Measurements from ENCODE around the gene PIAS1.
"Not testable (repeated sequence)": the region's sequence is repeated elsewhere in the genome, so short reads cannot be mapped to it uniquely, and the experiment has no call there.

PIAS1 gene

DNA sequence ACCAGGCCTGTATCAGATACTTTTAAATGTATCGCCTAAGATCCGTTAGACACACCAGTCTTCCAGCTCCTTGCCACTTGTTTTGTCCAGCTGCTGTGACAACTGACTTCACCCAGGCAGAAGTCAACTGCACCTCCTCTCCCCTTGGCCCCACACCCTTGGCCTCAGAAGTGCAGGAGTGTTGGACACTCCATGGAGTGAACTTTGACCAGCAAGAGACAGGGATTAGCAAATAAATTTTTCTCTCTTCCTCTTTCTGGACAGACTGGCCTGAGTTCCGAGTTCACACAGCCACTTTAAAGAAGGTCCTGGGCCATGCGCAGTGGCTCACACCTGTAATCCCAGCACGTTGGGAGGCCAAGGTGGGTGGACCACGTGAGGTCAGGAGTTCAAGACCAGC lies 178.3 kb downstream of the PIAS1 start:
- DNase-seq (ENCODE audit: low read depth in 2 of 2, low spot score in 1 of 2): no peak

DNA sequence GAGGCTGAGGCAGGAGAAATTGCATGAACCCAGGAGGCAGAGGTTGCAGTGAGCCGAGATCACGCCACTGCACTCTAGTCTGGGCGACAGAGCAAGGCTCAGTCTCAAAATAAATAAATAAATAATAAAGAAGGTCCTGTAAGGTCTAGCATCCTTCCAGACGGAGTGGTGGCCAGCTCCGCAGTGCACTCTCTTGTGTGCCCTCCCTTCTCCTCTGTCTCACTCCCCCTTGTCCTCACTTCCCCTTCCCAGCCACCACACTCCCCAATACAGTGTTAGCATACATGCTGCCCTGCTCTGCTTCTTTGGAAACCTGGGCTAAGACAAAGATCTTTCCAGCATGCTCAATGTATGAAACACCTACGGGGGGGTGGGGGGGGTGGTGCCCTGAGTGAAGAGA lies 178.8 kb downstream of the PIAS1 start:
- no peak for DNase-seq (ENCODE audit: low read depth in 2 of 2, low spot score in 1 of 2)

DNA sequence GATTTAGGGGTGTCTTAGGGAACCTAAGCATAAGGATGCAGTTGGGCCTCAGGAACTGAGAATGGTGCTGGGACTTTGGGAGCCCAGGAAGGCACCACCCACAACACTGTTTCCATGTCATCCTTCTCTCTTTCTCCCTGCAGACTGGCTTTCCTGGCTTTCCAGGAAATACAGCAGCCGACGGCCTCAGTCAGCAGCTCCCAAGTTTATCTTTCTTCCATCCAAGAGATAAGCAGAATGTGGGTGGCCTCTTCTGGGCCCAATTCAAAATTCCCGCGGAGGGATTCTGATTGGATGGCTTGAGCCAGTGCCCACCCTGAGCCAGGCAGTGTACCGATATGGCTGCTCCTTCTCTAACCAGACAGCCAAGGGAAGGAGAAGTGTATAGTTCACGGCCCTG lies 179.9 kb downstream of the PIAS1 start:
- DNase-seq (ENCODE audit: low read depth in 2 of 2, low spot score in 1 of 2): no peak

DNA sequence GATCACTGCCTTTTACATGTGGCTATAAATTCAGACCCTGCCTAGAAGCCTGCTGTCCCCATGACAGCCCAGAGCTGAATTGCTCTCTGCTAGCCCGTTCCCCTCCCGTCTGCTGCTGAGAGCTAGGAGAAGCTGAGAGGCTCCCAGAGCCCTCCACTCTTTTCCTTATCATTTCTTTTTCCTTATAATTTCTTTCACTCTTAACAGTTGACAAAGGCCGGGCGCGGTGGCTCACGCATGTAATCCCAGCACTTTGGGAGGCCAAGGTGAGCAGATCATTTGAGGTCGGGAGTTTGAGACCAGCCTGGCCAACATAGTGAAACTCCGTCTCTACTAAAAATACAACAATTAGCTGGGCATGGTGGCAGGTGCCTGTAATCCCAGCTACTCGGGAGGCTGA lies 180.4 kb downstream of the PIAS1 start:
- not testable (repeated sequence) for DNase-seq (ENCODE audit: low read depth in 2 of 2, low spot score in 1 of 2)

DNA sequence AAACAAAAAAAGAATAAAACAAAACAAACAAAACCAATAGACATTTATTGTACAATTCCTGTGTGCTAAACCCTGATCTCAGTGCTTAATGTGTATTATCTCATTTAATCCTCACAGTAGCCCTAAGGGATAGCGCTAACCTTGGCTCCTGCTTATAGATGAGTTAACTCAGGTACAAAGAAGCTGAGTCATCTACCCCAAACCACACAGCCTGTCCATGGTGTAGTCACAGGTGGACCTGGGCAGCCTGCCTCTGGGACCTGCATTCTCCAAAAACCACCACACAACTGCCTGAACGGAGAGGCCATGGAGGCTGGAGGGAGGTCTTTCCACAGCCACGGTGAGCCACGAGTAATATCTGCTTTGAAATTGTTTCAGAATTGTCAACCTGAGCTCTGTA lies 180.9 kb downstream of the PIAS1 start:
- no peak for DNase-seq (ENCODE audit: low read depth in 2 of 2, low spot score in 1 of 2)

DNA sequence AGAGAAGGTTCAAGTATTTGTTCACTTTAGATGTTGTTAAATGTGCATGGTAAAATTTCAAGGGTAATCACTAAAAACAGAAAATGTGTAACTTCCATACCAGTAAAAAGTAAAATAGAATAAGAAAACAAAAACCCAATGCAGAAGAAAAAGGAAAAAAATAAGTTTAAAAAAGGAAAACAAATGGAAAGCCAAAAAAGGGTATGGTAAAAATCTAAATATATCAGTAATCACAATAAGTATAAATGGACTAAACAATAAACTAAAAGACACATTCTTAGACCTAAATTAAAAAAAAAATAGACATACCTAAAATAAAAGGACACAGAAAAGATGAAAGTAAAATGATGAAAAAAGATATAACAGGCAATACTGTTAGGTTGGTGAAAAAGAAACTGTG lies 184.9 kb downstream of the PIAS1 start:
- DNase-seq (ENCODE audit: low read depth in 2 of 2, low spot score in 1 of 2): no peak

DNA sequence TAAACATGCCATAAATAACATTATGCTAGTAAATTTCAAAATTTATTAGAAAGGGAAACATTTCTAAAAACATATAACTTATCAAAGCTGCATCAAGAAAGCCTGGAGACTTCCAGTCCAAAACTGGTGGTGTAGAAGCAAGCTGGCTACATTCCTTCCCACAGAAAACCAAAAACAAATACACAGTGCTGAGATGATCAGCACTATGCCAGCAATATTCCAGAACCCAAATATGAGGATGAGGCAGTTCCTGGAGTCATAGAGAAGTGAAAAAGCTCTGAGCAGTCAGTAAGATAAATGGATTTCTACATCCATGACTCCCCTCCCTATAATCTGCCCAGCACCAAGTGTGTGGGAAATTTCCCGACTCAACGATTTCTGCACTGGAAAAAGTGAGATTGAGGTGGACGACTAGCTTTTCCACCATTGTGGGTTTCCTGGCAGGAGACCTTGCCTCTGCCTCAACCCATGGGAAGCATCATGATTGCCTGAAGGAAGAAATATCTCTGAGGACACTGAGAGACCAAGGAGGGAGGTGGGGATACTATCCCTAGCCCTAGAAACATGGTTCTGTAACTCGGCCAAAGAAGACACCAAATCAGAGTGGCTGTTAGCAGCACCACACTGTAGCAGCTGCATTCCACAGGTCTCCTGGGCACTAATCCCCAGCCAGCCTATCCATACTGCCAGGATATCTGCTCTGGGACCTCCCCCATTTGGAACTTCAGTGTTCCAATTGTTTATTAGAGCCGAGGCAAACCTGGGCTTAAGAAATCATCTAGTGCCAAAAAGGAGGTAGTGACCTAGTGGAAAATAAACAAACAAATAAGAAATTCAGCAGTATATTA lies 187.2 kb downstream of the PIAS1 start:
- no peak for DNase-seq (ENCODE audit: low read depth in 2 of 2, low spot score in 1 of 2)

Measured in stimulated activated CD8-positive, alpha-beta memory T cell treated with anti-CD3 and anti-CD28 coated beads, Interleukin-4, amount 100 ng/mL, for 4 hours (primary cell).